Measurements from ENCODE around the gene SYNPO.

Gene SYNPO

DNA sequence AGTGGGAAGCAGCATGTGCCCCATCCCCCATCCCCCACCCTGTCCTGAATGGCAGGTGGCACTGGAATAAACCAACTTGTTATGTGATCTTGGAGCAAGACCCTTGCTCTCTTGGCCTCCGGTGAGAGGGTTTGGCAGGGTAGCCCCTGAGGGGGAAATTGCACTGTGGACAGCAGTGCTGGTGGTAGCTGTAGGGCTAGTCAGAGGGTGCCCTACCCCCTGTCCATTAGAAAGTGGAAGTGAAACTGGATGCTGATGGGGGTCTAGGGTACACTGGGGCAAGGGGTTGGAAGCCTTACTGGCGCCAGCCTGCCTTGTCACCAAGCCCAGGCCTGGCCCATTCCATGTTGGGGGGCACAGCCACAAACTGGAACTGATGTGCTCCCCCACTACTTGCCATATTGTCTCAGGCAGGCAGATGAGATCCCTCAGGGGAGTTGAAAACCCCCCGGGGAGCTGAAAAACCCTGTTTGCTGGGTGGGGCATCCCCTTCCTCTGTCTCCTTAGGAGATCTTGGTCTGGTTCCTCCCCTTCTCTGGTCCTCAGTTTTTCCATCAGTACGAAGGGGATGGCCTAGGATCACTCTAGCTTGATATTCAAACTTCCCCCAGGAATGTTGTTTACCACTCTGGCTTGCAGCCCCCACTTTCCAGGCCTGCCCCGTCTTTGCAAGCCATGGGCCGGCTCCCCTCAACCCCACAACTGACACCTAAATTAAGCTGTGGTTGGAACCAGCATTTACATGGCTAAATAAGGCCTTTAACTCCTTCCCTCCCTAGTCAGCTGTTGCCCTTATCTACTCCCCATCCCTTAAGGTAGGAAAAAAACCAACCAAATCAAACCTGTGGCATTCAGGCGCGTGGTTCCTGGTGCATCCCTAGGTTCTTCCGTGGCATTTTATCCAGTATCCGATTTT, 14.4 kb upstream of the SYNPO start:
- DNase-seq: no peak

DNA sequence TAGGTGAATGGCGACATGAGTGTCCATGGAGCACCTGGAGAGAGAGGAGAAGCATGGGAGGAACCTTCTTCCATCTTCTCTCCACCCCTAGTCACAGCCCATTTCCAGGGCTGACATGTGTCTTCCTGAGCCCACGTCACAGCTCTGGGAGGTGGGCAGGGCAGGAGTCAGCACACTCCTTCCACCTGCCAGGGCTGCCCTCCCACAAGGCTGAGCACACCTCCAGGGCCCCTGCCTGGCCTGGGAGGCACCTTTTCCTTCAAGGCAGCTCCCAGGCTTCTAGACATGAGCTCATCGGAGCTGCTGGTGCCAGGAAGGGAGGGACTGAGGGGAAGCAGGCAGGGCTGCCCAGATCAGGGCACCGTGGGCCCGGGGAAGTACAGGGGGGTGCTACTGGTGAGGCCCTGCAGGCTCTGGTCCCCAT, 13.6 kb upstream of the SYNPO start:
- DNase-seq: no peak

DNA sequence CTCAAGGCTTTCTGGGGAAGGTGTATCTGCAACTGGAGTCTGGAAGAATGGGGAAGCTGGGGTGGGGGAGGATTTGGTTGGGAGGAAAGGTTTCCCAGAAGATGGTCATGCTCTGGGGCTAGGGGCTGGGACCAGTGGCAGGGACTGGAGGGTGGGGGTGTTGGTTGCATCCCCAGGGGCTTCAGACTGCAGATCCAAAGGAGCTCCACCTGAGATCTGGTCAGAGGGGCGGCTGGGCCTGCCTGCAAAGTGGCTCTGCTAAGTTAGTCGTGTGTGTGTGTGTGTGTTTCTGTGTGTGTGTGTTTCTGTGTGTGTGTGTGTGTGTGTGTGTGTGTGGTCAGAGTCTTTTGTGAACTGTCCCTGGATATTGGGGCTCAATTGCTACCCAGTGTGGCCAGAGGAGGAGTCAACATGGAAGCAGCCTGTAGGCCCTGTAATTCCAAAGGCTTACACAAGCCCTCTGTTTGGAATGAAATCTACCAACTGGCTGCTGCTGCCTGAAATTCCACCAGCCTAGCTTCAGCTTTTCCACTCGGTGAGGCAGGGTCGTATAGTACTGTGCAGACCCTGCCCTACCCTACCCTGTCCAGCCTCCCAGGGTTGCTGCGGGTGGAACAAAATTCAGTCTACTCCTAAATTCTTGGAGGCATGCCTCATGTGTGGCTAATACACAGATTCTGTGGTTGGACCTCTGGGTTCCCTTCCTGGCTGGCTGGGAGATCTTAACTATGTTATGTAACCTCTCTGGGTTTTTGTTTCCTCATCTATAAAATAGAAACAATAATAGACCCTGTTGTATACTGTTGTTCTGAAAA, 12.5 kb upstream of the SYNPO start:
- DNase-seq: no peak

DNA sequence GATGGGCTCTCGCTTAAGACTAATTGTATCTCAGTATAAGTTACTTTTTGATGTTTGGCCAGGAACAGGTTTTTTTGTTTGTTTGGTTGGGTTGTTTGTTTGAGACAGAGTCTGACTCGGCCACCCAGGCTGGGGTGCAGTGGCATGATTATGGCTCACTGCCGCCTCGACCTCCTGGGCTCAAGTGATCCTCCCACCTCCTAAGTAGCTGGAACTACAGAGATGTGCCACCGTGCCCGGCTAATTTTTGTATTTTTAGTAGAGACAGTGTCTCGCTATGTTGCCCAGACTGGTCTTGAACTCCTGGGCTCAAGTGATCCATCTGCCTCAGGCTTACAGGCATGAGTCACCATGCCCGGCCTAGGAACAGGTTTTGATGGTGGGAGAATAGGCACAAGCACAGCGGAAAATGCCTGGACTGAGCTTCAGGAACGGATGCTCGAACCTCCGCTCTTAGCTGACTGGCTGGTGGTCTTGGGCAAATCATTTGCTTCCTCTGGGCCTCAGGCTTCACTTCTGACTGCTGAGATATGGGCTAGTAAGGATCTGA, 11.4 kb upstream of the SYNPO start:
- no peak for DNase-seq

GRCh38 chr5:150630016-150630415, 10.4 kb upstream of the SYNPO start:
- no peak for DNase-seq

DNA sequence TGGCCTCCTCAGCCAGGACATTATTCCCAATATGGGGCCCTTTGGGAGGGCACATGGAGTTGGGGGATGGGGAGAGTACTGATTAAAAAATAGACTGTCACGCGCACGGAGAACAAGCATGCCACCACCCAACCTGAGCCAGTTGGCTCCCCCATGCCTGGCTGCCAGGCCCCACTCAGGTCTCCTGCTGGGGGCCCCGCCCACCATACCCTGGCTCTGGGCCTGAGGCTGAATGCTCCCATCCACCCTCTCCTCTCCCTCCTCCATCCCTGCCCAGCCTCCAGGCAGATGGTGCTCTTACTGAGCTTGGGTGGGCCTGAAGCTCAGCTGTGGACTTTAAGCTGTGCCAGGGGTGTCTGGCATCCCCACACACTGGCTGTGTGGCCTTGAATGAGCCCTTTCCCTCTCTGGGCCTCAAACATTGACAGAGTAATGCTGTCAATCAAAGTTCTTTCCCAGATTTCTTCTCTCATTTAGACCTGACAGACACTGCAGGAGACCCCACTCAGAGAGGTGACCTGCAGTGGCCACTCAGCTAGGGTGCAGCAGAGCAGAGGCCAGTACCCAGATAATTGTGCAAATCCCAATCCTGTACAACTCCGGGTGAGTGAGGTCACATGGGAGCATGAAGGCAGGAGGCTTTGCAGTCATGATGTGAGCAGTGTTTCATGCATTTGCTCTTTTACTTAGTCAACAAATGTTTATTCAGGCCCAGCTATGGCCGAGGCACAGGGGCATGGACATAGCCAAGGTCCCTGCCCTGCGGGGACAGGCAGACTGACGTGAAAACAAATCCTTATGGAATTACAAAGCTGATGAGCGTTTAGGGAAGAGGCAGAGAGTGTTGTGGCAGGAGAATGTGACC, 9.8 kb upstream of the SYNPO start:
- no peak for DNase-seq

GRCh38 chr5:150631326-150631701, 9.1 kb upstream of the SYNPO start:
- no peak for DNase-seq

GRCh38 chr5:150632305-150633160, 7.9 kb upstream of the SYNPO start:
- no peak for DNase-seq

GRCh38 chr5:150633429-150633828, 7.0 kb upstream of the SYNPO start:
- DNase-seq: no peak

GRCh38 chr5:150636391-150637244, 3.8 kb upstream of the SYNPO start:
- no peak for DNase-seq

GRCh38 chr5:150637245-150638052, 3.0 kb upstream of the SYNPO start:
- DNase-seq: no peak

DNA sequence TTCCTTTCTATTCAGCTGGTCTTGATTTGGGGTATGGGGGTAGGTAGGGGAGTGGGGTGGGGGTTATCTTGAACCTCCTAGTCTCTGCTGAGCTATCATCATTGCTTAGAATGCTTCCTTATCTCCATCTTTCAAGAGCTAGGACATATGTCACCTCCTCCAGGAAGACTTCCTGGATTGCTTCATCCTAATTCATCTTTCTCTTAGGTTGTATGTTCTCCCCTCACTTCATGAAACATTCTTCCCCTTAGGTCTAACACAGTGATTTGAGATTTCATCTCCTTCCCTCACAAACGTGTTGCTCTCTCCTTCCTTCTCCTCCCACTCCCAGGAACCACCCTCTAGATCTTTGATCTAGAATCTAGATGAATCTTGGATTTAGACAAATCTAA, 2.4 kb upstream of the SYNPO start:
- DNase-seq: no peak

- no peak for DNase-seq
These were observed 1.7 kb upstream of the SYNPO start for GRCh38 chr5:150638488-150639376.

- no peak for DNase-seq
These were observed 1.1 kb upstream of the SYNPO start for GRCh38 chr5:150639377-150639692.

- no peak for DNase-seq
These were observed 709 bp upstream of the SYNPO start for GRCh38 chr5:150639751-150640150.

- DNase-seq: no peak
These were observed 628 bp downstream of the SYNPO start for GRCh38 chr5:150641006-150641570.

- DNase-seq: no peak
These were observed 1.5 kb downstream of the SYNPO start for GRCh38 chr5:150641824-150642566.

- no peak for DNase-seq
These were observed 2.1 kb downstream of the SYNPO start for GRCh38 chr5:150642567-150642927.
